ENCODE results near the gene NDRG2. TPM values are rescaled to one million over a fixed set of nuclear protein-coding genes. Genes with fewer than 3 reads are reported as not detected.

The NDRG2 gene
- total and polyA plus RNA-seq, 4 donors: 233 to 827 (median 532) TPM

Other genes with a start within 250 kb of the NDRG2 start
- 10 to 100 TPM in 1 of 2 donors, 1 to 10 TPM in 1; 8.7 to 11.3 TPM for gene RNASE6, start 243.8 kb downstream of the NDRG2 start, total RNA-seq
- gene RNASE6, start 243.8 kb downstream of the NDRG2 start, polyA plus RNA-seq (ENCODE audit: insufficient read length in 2 of 2): 1 to 10 TPM; 4.3 to 6.1 TPM
- 100 to 1,000 TPM in 1 of 2 donors, 10 to 100 TPM in 1; 99.1 to 223 TPM for gene RNASE1, start 222.2 kb downstream of the NDRG2 start, total RNA-seq
- 10 to 100 TPM; 50.2 to 77.1 TPM for gene RNASE1, start 222.2 kb downstream of the NDRG2 start, polyA plus RNA-seq (ENCODE audit: insufficient read length in 2 of 2)
- gene RNASE3, start 133.7 kb downstream of the NDRG2 start, total RNA-seq: 1 to 10 TPM in 1 of 2 donors, under 1 TPM in 1; 0.55 to 3.7 TPM
- under 1 TPM in 1 of 2 donors, not detected in 1; 0.24 TPM for gene RNASE3, start 133.7 kb downstream of the NDRG2 start, polyA plus RNA-seq (ENCODE audit: insufficient read length in 2 of 2)
- 1 to 10 TPM in 1 of 2 donors, under 1 TPM in 1; 0.50 to 5.8 TPM for gene RNASE2, start 69.6 kb downstream of the NDRG2 start, total RNA-seq
- 1 to 10 TPM in 1 of 2 donors, under 1 TPM in 1; 0.90 to 1.1 TPM for gene RNASE2, start 69.6 kb downstream of the NDRG2 start, polyA plus RNA-seq (ENCODE audit: insufficient read length in 2 of 2)
- gene METTL17, start 35.1 kb downstream of the NDRG2 start, total RNA-seq: 10 to 100 TPM; 31.1 to 65.0 TPM
- gene METTL17, start 35.1 kb downstream of the NDRG2 start, polyA plus RNA-seq (ENCODE audit: insufficient read length in 2 of 2): 10 to 100 TPM; 56.7 to 79.2 TPM
- under 1 TPM in 1 of 2 donors, not detected in 1; 0.17 TPM for gene SLC39A2, start 25.8 kb downstream of the NDRG2 start, total RNA-seq
- gene SLC39A2, start 25.8 kb downstream of the NDRG2 start, polyA plus RNA-seq (ENCODE audit: insufficient read length in 2 of 2): under 1 TPM in 1 of 2 donors, not detected in 1; 0.32 TPM
- under 1 TPM in 1 of 2 donors, not detected in 1; 0.44 TPM for gene TPPP2, start 5.2 kb upstream of the NDRG2 start, total RNA-seq
- under 1 TPM; 0.59 to 0.71 TPM for gene TPPP2, start 5.2 kb upstream of the NDRG2 start, polyA plus RNA-seq (ENCODE audit: insufficient read length in 2 of 2)
- not detected for gene RNASE13, start 9.7 kb upstream of the NDRG2 start, total RNA-seq
- gene RNASE13, start 9.7 kb upstream of the NDRG2 start, polyA plus RNA-seq (ENCODE audit: insufficient read length in 2 of 2): not detected
- not detected for gene RNASE7, start 17.3 kb upstream of the NDRG2 start, total RNA-seq
- gene RNASE7, start 17.3 kb upstream of the NDRG2 start, polyA plus RNA-seq (ENCODE audit: insufficient read length in 2 of 2): under 1 TPM in 1 of 2 donors, not detected in 1; 0.12 TPM
- not detected for gene RNASE8, start 32.8 kb upstream of the NDRG2 start, total RNA-seq
- not detected for gene RNASE8, start 32.8 kb upstream of the NDRG2 start, polyA plus RNA-seq (ENCODE audit: insufficient read length in 2 of 2)
- gene ARHGEF40, start 45.2 kb upstream of the NDRG2 start, total RNA-seq: 10 to 100 TPM; 37.9 to 71.0 TPM
- 10 to 100 TPM; 83.1 to 98.9 TPM for gene ARHGEF40, start 45.2 kb upstream of the NDRG2 start, polyA plus RNA-seq (ENCODE audit: insufficient read length in 2 of 2)
- 10 to 100 TPM in 1 of 2 donors, 1 to 10 TPM in 1; 4.7 to 16.3 TPM for gene ZNF219, start 73.6 kb upstream of the NDRG2 start, total RNA-seq
- 10 to 100 TPM; 39.1 to 48.8 TPM for gene ZNF219, start 73.6 kb upstream of the NDRG2 start, polyA plus RNA-seq (ENCODE audit: insufficient read length in 2 of 2)
- gene TMEM253, start 76.0 kb upstream of the NDRG2 start, total RNA-seq: under 1 TPM; 0.50 to 0.72 TPM
- gene TMEM253, start 76.0 kb upstream of the NDRG2 start, polyA plus RNA-seq (ENCODE audit: insufficient read length in 2 of 2): 1 to 10 TPM in 1 of 2 donors, under 1 TPM in 1; 0.43 to 1.7 TPM
- not detected for gene OR5AU1, start 131.0 kb upstream of the NDRG2 start, total RNA-seq
- gene OR5AU1, start 131.0 kb upstream of the NDRG2 start, polyA plus RNA-seq (ENCODE audit: insufficient read length in 2 of 2): under 1 TPM; 0.05 to 0.11 TPM
- 100 to 1,000 TPM; 497 to 536 TPM for gene HNRNPC, start 244.4 kb upstream of the NDRG2 start, total RNA-seq
- 100 to 1,000 TPM; 492 to 522 TPM for gene HNRNPC, start 244.4 kb upstream of the NDRG2 start, polyA plus RNA-seq (ENCODE audit: insufficient read length in 2 of 2)